GM18508 (cell line): ENCODE measurements around the gene IFI27L1.

Experiments used
- ATAC-seq: cut with Tn5 transposase; IDR thresholded peaks from one replicate; pipeline ENCODE4 v1.9.1; 2021; ENCODE audit warnings: moderate number of reproducible peaks; ENCODE audit not compliant: insufficient read depth, unreplicated experiment

IFI27L1 gene

GRCh38 chr14:94080621-94081385 is at the start of gene IFI27L1, which contains the start of gene DDX24:
TSS of gene IFI27L1 (plus strand) at chr14:94081310. CDS start at chr14:94096938, 15,628 bp downstream.
TSS of gene DDX24 (minus strand) at chr14:94081202. CDS start at chr14:94079742, 1,460 bp downstream.
- peak; percentile 79 for ATAC-seq

- no peak for ATAC-seq
These were observed 49.2 kb upstream of the IFI27L1 start for GRCh38 chr14:94031883-94032279.

- ATAC-seq, result no peak
These were observed 46.2 kb upstream of the IFI27L1 start for GRCh38 chr14:94034886-94035285.

DNA sequence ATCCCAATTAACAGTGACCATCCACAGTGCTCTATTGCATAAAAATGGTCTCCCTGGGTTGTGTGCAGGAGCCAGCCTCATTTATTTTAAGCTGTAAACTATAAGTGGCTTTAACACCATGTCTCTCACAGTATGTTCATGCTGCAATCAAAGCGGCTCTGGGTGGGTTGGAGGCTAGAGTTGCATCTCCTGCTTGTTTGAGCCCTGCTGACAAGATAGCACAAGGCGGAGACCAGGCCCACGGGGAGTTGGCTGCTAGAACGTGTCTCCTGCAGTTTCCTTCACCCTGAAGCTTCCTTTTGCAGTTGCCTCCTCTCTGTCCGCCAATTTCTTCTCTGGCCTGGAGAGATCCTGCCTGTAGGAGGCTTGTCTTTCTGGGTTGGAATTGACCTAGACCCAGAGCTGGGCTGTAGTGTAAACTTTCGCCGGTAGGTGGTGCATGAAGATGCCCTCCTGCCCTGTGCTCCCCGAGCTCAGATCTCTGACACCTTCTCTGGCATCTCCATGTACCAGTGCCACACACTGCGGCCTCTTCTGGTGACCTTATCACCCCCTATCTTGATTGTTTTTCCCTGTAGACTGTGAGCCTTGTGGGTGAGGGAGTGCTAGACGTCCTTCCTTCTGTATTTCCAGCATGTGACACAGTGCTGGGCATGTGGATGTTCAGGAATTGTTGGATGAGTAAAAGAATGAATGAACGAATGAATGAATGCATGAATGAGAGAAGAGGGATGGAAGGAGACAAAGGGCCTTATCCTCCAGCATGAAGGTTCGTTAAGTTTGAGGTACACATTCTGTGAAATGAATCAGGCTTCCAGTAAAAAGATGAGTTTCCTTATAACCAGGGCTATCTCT is 44.6 kb upstream of the IFI27L1 start:
- ATAC-seq, result peak; percentile 77

- ATAC-seq, result no peak
These were observed 43.2 kb upstream of the IFI27L1 start for GRCh38 chr14:94037954-94038353.

GRCh38 chr14:94038510-94038909 is 42.6 kb upstream of the IFI27L1 start:
- no peak for ATAC-seq

GRCh38 chr14:94038921-94039629 is 42.0 kb upstream of the IFI27L1 start:
- ATAC-seq, result no peak

GRCh38 chr14:94040247-94040646 is 40.9 kb upstream of the IFI27L1 start:
- ATAC-seq, result no peak

DNA sequence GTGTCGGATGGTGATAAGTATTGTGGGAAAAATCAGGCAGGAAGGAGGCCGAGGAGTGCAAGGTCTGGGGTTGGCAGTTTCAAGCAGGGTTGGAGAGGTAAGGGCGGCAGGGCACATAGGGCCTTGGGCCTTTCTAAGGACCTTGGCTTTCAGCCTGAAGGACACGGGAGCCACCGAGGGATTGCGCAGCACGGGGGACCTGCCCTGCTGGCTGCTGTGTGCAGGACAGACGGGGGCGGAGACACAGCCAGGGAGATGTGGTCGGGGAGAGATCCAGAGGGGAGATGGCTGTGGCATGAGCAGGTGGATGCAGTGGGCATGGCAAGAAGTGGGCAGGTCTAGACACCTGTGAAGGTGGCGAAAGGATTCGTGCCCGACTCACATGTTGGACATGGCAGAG is 40.3 kb upstream of the IFI27L1 start:
- no peak for ATAC-seq

DNA sequence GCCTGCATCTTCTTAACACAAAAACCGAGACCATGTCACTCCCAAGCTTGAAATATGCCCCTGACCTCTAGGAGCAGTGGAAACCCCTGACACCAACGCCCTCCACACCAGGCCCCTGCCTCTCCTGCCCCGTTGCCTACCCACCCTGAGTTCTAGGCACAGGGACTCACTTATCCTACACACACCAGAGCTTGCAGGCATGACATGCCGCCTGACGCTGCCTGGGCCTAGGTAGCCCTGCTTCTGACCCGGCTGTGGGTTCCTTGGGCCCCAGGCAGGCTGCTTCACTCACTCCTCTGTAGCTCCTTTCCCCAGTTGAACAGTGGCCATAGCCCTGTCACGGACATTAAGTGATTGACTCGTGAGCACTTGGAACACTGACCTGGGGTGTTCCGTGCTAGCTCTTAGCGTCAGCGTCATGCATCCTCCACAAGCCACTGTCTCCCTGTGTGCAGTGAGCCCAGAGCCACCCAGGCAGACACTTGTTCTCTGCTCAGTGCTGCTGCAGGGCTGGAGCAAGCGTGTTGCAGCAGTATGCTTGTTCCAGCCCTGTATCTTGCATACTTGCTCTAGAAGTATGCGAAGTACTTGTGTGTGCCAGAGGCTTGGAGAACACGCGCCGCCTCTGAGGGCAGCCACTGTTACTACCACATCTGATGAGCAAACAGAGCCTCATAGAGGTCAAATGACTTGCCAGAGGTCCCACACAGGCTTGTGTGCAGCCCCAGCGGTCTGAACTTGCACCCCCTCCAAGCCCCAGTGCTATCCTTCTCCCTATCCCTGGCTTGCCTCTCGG is 39.4 kb upstream of the IFI27L1 start:
- no peak for ATAC-seq

- ATAC-seq, result no peak
These were observed 38.5 kb upstream of the IFI27L1 start for GRCh38 chr14:94042433-94043091.

DNA sequence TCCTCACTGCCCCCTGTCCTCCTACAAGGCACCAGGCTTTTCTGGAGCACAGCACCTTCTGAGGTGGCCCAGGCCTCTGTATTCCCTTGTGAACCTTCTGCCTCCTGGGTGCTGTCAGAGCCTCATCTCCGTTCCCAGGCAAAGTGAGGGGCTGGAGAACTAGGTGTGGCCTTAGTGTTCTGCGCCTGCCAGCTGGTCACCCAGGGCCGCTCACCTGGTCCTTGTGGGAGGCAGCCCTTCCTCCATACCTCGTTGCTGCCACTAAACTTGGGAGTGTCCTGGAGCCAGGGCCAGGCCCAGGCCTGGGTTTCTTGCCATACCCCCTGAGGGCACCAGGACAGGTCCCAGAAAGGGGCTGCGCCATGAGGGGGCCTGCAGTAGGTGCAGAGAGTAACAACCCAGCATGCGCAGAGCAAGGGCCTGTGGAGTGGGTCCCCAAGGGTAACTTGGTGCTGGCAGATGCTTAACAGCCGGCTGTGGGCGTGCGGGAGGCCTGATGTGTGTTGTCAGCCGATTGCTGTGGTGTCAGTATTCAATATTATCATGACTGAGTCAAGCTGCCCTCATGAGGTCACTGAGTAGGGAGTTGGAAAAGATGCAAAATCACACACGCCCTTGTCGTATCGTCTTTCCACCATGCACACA is 37.9 kb upstream of the IFI27L1 start:
- ATAC-seq, result no peak

DNA sequence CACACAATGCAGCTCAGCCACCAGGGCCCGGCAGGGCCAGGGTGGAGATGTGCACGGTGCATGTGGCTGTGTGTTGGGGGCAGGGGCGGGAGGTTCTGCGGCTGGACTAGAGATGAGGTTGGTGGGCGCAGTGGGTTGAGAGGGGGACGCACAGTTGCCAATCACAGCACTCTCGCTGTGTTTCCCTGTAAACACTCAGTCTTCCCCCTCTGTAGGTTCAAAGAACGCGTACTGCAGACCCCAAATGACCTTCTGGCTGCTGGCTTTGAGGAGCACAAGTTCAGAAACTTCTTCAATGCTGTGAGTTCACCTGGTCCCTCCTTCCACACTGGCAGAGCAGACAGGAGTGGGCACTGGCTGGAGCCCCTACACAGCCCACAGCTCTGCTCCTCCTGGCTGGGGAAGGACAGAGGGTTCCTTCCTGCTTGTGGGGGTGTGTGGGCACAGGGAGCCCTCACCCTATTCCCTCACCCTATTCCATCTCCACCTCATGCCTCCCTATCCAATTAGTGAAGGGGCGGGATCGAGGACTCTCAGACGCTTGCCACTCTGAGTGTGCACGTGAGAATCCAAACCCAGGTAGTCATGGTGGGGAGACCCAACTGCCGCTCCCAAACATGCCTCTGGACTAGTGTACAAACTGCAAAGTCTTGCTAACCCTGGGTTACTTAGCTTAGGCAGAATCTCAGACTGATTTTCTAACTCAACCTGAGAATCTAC is 37.2 kb upstream of the IFI27L1 start:
- ATAC-seq, result no peak

GRCh38 chr14:94044476-94045091 is 36.5 kb upstream of the IFI27L1 start:
- ATAC-seq, result no peak

DNA sequence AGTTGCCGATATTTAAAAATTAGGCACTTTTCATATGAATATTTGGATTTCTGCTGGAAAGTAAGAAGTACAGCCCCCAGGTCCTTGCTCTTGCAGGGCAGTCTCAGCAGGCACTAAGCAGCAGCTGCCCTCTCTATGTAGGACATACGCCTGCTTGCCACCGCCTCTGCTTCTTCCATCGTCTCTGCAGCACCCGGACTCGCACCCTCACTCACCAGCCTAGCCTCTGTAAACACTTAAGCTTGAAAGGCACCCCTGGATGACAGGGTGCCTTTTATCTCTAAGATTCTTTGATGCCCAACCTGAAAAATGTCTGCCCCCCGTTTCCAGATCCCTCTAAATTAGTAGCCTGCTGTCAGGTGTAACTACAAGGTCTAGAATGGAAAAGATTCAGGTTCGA is 36.0 kb upstream of the IFI27L1 start:
- ATAC-seq, result no peak

GRCh38 chr14:94045563-94046345 is 35.4 kb upstream of the IFI27L1 start:
- no peak for ATAC-seq

DNA sequence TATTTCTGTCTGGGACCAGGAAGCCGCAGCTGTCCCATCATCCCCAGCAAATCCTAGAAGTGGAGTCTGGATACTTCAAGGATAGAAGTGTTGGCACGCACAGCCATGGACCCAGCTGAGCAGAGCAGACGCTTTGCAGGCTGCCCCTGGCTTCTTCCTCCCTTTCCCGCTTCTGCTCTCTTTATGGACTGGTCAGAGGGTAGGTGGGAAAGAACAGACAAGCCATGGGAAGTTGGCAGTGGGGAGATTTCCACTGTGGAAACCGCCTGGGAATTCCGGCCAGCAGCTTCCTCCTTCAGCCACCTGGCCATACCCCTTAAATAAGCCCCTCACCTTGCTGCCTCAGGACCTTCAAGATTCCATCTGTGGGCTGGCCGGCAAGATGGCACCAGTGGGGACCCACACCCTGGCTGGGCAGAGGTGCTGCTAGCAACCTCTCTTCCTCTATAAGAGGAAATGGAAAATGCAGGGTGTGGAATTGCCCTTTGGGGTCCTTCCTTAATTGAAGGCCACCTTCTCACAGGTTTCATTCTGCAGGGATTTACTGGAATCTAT is 34.3 kb upstream of the IFI27L1 start:
- ATAC-seq, result no peak
